AG04449 (cell line): ENCODE data around the gene LILRA6.
"Not testable (repeated sequence)": the region's sequence is repeated elsewhere in the genome, so short reads cannot be mapped to it uniquely, and the experiment has no call there.

ENCODE experiments used
- CTCF ChIA-PET: fragments of 350-600 bp; formaldehyde crosslinking; extraction: SDS; loops from one replicate; lab custom pipeline; 2021; ENCODE audit warnings: antibody characterized with exemption; lab: Yijun Ruan, JAX
- POLR2A ChIA-PET: fragments of 400-600, 350-600 bp; formaldehyde crosslinking; extraction: SDS; loops from one replicate; lab custom pipeline; 2020; ENCODE audit warnings: antibody characterized with exemption, inconsistent platforms; lab: Yijun Ruan, JAX
- DNase-seq: peaks from one replicate; pipeline ENCODE4 v3.0.0-alpha.2; 2010; ENCODE audit warnings: low read depth, low spot score
- H3K4me3 ChIP-seq: 2 replicates; pipeline ENCODE4 v1.5.1; 2011; ENCODE audit warnings: low read depth, mild to moderate bottlenecking, control low read depth, low read length
- CTCF ChIP-seq: IDR thresholded peaks from one replicate; pipeline ENCODE4 v1.5.1; 2011; ENCODE audit warnings: mild to moderate bottlenecking, moderate library complexity, low read length, control low read depth, inconsistent platforms; ENCODE audit not compliant: insufficient read depth; ENCODE audit errors: missing control alignments

LILRA6 gene

DNA sequence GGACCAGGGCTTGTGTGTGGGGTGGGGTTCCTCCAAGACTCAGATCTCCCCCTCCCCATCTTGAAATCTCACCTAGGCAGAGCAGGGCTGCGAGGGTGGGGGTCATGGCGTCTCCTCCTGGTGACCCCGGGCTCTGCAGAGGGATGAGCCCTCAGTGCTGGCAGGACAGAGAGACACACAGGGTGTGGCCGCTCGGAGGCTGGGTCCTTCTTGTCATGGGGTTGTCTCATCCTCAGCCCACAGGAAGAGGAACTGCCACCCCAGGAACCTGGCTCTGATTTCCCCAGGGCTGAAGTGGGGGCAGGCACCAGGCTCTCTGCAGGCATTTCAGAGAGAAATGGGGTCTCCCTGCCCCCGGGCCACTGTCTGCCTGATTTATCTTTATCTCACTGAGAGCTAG, at the start of gene LILRA6:
Gene LILRA6 (minus strand): TSS at position 145 of the 400 bp plus-strand sequence.
- DNase-seq, H3K4me3 ChIP-seq, CTCF ChIA-PET, POLR2A ChIA-PET: not testable (repeated sequence)

DNA sequence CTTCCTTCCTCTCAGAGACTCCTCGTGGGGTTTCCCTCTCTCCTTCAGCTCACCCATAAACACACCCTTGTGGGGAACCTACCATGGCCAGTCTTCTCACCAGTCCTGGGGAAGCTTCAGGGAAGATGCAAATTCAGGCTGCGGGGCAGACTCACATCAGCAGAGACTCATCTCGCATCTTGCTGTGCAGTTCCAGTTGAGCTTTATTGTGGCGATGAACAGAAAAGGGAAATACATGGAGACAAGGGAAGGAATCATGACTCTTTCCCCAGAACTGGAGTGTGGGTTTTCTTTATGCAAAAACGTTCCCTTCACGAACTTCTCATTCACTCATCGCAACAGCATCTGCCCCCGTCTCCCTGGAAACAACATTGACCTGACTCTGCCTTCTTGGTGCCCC, 46.6 kb upstream of the LILRA6 start:
- POLR2A ChIA-PET, DNase-seq, CTCF ChIA-PET, H3K4me3 ChIP-seq: not testable (repeated sequence)

DNA sequence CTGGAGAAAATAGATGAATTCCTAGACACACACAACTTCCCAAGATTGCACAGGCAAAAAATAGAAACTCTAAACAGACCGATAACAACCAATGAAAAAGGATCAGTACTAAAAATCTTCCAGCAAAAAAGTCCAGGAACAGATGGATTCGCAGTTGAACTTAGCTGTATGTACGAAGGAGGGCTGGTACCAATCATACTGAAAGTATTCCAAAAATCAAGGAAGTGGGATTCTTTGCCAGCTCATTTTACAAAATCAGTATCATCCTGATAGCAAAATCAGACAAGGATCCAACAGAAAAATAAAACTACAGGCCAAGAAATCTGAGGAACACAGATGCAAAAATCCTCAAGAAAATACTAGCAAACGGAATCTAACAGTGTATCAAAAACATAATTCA, 44.9 kb upstream of the LILRA6 start:
- ChIA-PET POLR2A (no interaction called here), CTCF (interaction anchor here (1.9 kb wide), 1 partner anchor 21 kb away, joined by 5 read pairs; no protein-coding TSS in a partner anchor)
- no peak for TF ChIP-seq CTCF

GRCh38 chr19:54286283-54286682, 43.7 kb upstream of the LILRA6 start:
- DNase-seq, CTCF ChIA-PET, H3K4me3 ChIP-seq, POLR2A ChIA-PET: not testable (repeated sequence)

More for the DNA sequence above, 44.9 kb upstream of the LILRA6 start:
- no peak overlapping the region for H3K4me3 ChIP-seq
- DNase-seq: peak; percentile 47

DNA sequence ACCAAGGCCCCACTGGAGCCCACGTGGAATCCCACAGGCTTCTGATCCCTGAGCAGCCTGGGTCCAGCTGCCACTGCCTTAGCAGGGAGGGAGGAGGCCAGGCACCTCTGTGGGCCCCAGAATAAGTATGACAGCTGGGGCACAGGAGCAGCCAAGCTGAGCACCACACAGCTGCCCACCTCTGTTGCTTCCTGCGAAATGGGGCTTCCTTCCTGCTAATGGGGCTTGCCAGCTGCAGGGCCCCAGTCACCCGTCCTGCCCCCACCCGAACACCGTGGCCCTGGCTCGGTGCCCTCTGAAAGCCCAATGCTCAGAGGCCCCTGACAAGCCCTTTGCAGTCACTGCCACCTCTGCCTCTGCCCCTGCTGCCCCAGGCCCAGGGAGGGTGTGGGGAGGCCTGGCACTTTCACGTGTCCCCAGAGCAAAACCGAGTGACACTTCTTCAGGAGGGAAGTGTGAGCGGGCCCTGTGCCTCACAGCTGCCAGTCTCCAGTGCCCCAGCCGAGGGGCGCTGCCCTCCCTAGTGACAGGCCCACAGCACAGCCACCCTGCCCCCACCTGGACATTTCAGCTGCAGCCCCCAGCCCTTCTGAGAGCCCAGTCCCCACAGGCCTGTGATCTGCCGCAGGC, 43.0 kb upstream of the LILRA6 start:
- DNase-seq, CTCF ChIA-PET, H3K4me3 ChIP-seq, POLR2A ChIA-PET: not testable (repeated sequence)

DNA sequence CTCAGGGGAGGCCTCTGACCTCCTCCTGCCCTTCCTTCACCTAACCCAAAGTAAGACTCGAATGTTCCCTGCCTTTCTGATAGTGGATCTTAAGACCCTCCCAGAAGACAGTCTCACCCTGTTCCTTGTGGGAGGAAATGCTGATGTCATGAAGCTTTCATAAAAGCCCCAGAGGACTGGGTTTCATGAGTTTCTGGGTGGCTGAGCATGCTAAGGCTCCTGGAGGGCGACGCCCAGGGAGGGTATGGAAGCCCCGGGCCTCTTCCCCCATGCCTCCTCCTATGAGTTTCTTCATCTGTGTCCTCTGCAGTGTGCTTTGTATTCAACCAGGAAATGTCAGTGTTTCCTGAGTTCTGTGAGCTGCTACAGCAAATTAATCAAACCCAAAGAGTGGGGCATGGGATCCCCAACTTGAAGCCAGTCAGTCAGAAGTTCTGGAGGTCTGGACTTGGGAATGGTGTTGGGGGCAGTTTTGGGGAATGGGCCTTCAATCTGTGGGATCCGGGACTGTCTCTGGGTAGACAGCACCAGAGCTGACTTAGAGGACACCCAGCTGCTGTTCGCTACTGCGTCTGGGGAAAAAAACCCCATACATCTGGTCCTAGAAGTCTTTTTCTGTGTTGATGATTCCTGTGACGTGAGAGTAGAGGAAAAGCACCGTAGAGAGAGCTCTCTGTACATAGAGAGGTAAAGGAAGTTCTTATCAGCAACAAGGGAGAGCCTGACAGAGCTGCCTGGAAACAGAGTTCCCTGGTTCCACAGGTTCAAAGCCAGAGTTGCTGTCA, 40.3 kb upstream of the LILRA6 start:
- POLR2A ChIA-PET: no interaction called here
- no peak overlapping the region for H3K4me3 ChIP-seq
- DNase-seq: no peak
- no peak for TF ChIP-seq CTCF
- CTCF ChIA-PET: interaction anchor here (1.7 kb wide), 1 partner anchor 17 kb away, joined by 5 read pairs; no protein-coding TSS in a partner anchor

DNA sequence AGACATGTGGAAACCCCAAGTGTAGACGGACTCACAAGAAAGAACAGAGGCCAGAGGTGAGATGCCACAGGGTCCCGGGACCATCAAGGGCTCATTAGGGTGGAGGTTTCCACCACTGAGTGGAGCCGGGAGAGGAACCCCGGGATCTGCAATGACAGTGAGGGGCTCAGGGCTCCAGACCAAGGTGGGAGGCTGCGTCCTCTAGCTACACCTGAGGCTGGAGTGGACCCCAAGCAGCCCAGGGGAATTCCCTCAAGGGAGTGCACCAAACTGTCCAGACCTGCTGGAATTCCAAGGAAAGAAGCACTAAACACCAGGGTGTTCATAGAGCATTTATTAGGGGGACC, 39.1 kb upstream of the LILRA6 start:
- H3K4me3 ChIP-seq, POLR2A ChIA-PET, CTCF ChIA-PET, DNase-seq: not testable (repeated sequence)

DNA sequence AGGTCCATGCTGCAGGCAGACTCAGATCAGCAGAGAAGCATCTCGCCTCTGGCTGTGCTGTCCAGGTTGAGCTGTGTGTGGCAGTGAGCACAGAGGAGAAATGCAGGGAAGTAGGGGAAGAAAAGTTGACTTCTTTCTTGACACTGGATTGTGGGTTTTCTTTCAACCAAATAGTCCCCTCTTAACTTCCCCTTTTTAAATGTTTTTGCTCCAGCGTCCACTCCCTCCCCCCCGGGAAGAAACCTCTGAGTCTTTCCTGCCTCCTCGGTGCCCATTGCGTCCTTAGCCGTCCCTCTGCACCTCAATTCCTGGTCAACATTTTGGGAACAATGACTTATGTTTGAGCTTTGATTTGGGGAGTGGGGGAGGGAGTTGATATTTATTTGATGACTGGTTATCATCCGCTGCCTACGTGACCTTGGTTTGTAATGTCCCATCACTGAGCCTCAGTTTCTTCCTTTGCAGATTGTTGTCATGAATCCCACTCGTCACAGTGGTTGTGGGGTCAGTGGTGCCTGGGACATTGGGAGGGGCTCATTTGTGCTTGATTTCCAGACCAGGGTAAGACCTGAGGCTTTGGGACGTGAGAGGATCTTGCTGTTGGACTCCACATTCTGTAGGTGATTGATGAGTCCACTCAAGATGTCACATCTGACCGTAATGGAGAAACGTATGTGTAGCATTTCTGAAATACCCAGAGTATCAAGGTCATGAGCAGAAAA, 38.6 kb upstream of the LILRA6 start, which contains the start of gene LILRB2:
Gene LILRB2 (minus strand): TSS at position 104 of the 722 bp plus-strand sequence. CDS start 614 bp downstream, outside the sequence.
- TF ChIP-seq CTCF: no peak
- ChIA-PET CTCF (no interaction called here), POLR2A (no interaction called here)
- DNase-seq: no peak
- H3K4me3 ChIP-seq: no peak within 1 kb of the TSS

GRCh38 chr19:54280441-54280840, 37.9 kb upstream of the LILRA6 start:
- H3K4me3 ChIP-seq, DNase-seq, POLR2A ChIA-PET, CTCF ChIA-PET: not testable (repeated sequence)

- CTCF ChIA-PET: interaction anchor here (1.5 kb wide), 1 partner anchor 14 kb away, joined by 8 read pairs; no protein-coding TSS in a partner anchor
- DNase-seq, H3K4me3 ChIP-seq, POLR2A ChIA-PET: not testable (repeated sequence)
Observed at GRCh38 chr19:54280025-54280424, 37.4 kb upstream of the LILRA6 start.
